ENCODE data around the gene EIF3B.
"Not testable (repeated sequence)": the region's sequence is repeated elsewhere in the genome, so short reads cannot be mapped to it uniquely, and the experiment has no call there.

Gene EIF3B

GRCh38 chr7:2403718-2404648, 49.4 kb downstream of the EIF3B start:
- peak; percentile 65 for DNase-seq

GRCh38 chr7:2404714-2405119, 50.1 kb downstream of the EIF3B start:
- no peak for DNase-seq

- no peak for DNase-seq
These were observed 50.6 kb downstream of the EIF3B start for GRCh38 chr7:2405201-2405600.

- DNase-seq = no peak
These were observed 51.1 kb downstream of the EIF3B start for GRCh38 chr7:2405601-2406345.

- DNase-seq = peak; percentile 61
These were observed 55.3 kb downstream of the EIF3B start for GRCh38 chr7:2409745-2410414.

GRCh38 chr7:2411049-2411448, 56.4 kb downstream of the EIF3B start:
- DNase-seq = no peak

- DNase-seq = peak; percentile 69
These were observed 57.4 kb downstream of the EIF3B start for GRCh38 chr7:2411815-2412586.

- DNase-seq = no peak
These were observed 58.1 kb downstream of the EIF3B start for GRCh38 chr7:2412587-2413201.

GRCh38 chr7:2416063-2416462, 61.4 kb downstream of the EIF3B start:
- no peak for DNase-seq

GRCh38 chr7:2416650-2417049, 62.0 kb downstream of the EIF3B start:
- DNase-seq = no peak

- DNase-seq = not testable (repeated sequence)
These were observed 62.6 kb downstream of the EIF3B start for GRCh38 chr7:2417178-2417577.

- peak; percentile 46 for DNase-seq
These were observed 63.4 kb downstream of the EIF3B start for GRCh38 chr7:2417981-2418481.

- DNase-seq = no peak
These were observed 65.7 kb downstream of the EIF3B start for GRCh38 chr7:2420216-2420933.

- no peak for DNase-seq
These were observed 67.3 kb downstream of the EIF3B start for GRCh38 chr7:2421943-2422310.

GRCh38 chr7:2425749-2426148, 71.1 kb downstream of the EIF3B start:
- DNase-seq = no peak

Measured in NCI-H69 (cell line).